ENCODE results near the gene CAMTA1.

The CAMTA1 gene

GRCh38 chr1:7491109-7491817, 706.0 kb downstream of the CAMTA1 start:
- in situ Hi-C loops (cut with MboI; ENCODE audit: low sequenced_read_pairs), result no loop called here

GRCh38 chr1:7491818-7492173, 706.5 kb downstream of the CAMTA1 start:
- in situ Hi-C loops (cut with MboI; ENCODE audit: low sequenced_read_pairs), result no loop called here

- in situ Hi-C loops (cut with MboI; ENCODE audit: low sequenced_read_pairs), result no loop called here
These were observed 708.6 kb downstream of the CAMTA1 start for GRCh38 chr1:7493711-7494454.

GRCh38 chr1:7495962-7496361, 710.7 kb downstream of the CAMTA1 start:
- in situ Hi-C loops (cut with MboI; ENCODE audit: low sequenced_read_pairs), result no loop called here

GRCh38 chr1:7497107-7497637, 711.9 kb downstream of the CAMTA1 start:
- in situ Hi-C loops (cut with MboI; ENCODE audit: low sequenced_read_pairs), result no loop called here

- in situ Hi-C loops (cut with MboI; ENCODE audit: low sequenced_read_pairs), result no loop called here
These were observed 715.3 kb downstream of the CAMTA1 start for GRCh38 chr1:7500381-7501083.

- in situ Hi-C loops (cut with MboI; ENCODE audit: low sequenced_read_pairs), result no loop called here
These were observed 715.8 kb downstream of the CAMTA1 start for GRCh38 chr1:7501084-7501491.

GRCh38 chr1:7501723-7502603, 716.7 kb downstream of the CAMTA1 start:
- in situ Hi-C loops (cut with MboI; ENCODE audit: low sequenced_read_pairs), result no loop called here

- in situ Hi-C loops (cut with MboI; ENCODE audit: low sequenced_read_pairs), result no loop called here
These were observed 718.6 kb downstream of the CAMTA1 start for GRCh38 chr1:7503691-7504437.

GRCh38 chr1:7504438-7504720, 719.1 kb downstream of the CAMTA1 start:
- in situ Hi-C loops (cut with MboI; ENCODE audit: low sequenced_read_pairs), result no loop called here

GRCh38 chr1:7505094-7505770, 720.0 kb downstream of the CAMTA1 start:
- in situ Hi-C loops (cut with MboI; ENCODE audit: low sequenced_read_pairs), result no loop called here

- in situ Hi-C loops (cut with MboI; ENCODE audit: low sequenced_read_pairs), result no loop called here
These were observed 720.7 kb downstream of the CAMTA1 start for GRCh38 chr1:7505771-7506453.

- in situ Hi-C loops (cut with MboI; ENCODE audit: low sequenced_read_pairs), result no loop called here
These were observed 721.4 kb downstream of the CAMTA1 start for GRCh38 chr1:7506454-7507284.

GRCh38 chr1:7507285-7508019, 722.2 kb downstream of the CAMTA1 start:
- in situ Hi-C loops (cut with MboI; ENCODE audit: low sequenced_read_pairs), result no loop called here

- in situ Hi-C loops (cut with MboI; ENCODE audit: low sequenced_read_pairs), result no loop called here
These were observed 723.0 kb downstream of the CAMTA1 start for GRCh38 chr1:7508052-7508933.

- in situ Hi-C loops (cut with MboI; ENCODE audit: low sequenced_read_pairs), result no loop called here
These were observed 723.8 kb downstream of the CAMTA1 start for GRCh38 chr1:7508934-7509519.

Data from HL-60/S4 treated with retinoic acid at 250 ng/mL for 4 days and 3 days (cell line).